H9 (cell line): Measurements from ENCODE around the gene SPATS2. TPM values are rescaled to one million over a fixed set of nuclear protein-coding genes. Genes with fewer than 3 reads are reported as not detected.

Experiments used
- DNase-seq: peaks from one replicate; pipeline ENCODE4 v3.0.0-alpha.2; 2017
- H2AFZ ChIP-seq: one replicate; pipeline ENCODE4 v1.6.1; 2013; ENCODE audit warnings: mild to moderate bottlenecking, low read length, control low read depth, moderate library complexity
- H2AK5ac ChIP-seq: 2 replicates; pipeline ENCODE4 v1.6.1; 2013; ENCODE audit warnings: low read length, control low read depth, mixed read lengths; ENCODE audit not compliant: insufficient read length
- H2BK120ac ChIP-seq: one replicate; pipeline ENCODE4 v1.6.1; 2013; ENCODE audit warnings: low read depth, mild to moderate bottlenecking, low read length, control low read depth, inconsistent platforms; ENCODE audit not compliant: poor library complexity, severe bottlenecking
- H2BK12ac ChIP-seq: 2 replicates; pipeline ENCODE4 v1.6.1; 2013; ENCODE audit warnings: low read length, control low read depth, mixed read lengths, low read depth; ENCODE audit not compliant: insufficient read length
- H2BK15ac ChIP-seq: 2 replicates; pipeline ENCODE4 v1.6.1; 2013; ENCODE audit warnings: low read depth, low read length, control low read depth
- H2BK20ac ChIP-seq: one replicate; pipeline ENCODE4 v1.6.1; 2013; ENCODE audit warnings: low read depth, mild to moderate bottlenecking, low read length, control low read depth, inconsistent platforms; ENCODE audit not compliant: poor library complexity, severe bottlenecking
- H2BK5ac ChIP-seq: 2 replicates; pipeline ENCODE4 v1.6.1; 2013; ENCODE audit warnings: low read length, control low read depth, mixed read lengths; ENCODE audit not compliant: insufficient read length
- H3K14ac ChIP-seq: 2 replicates; pipeline ENCODE4 v1.6.1; 2013; ENCODE audit warnings: low read length, control low read depth; ENCODE audit not compliant: insufficient read depth
- H3K18ac ChIP-seq: 2 replicates; pipeline ENCODE4 v1.6.1; 2013; ENCODE audit warnings: low read depth, mild to moderate bottlenecking, mixed read lengths, low read length, control low read depth; ENCODE audit not compliant: insufficient read length
- H3K23ac ChIP-seq: 2 replicates; pipeline ENCODE4 v1.6.1; 2013; ENCODE audit warnings: low read length, control low read depth, mixed read lengths, low read depth; ENCODE audit not compliant: insufficient read length
- H3K23me2 ChIP-seq: 2 replicates; pipeline ENCODE4 v1.6.1; 2013; ENCODE audit warnings: low read depth, mild to moderate bottlenecking, mixed read lengths, low read length, control low read depth; ENCODE audit not compliant: insufficient read length, poor library complexity, severe bottlenecking
- H3K27ac ChIP-seq: 2 replicates; pipeline ENCODE4 v1.5.1; 2013; ENCODE audit warnings: low read length, control low read depth, mixed read lengths, low read depth; ENCODE audit not compliant: insufficient read length
- H3K27me3 ChIP-seq: 2 replicates; pipeline ENCODE4 v1.6.1; 2013; ENCODE audit warnings: low read length, control low read depth, inconsistent platforms; ENCODE audit not compliant: insufficient read depth
- H3K4ac ChIP-seq: 2 replicates; pipeline ENCODE4 v1.6.1; 2013; ENCODE audit warnings: low read depth, mild to moderate bottlenecking, control low read depth, inconsistent platforms, low read length, moderate library complexity
- H3K4me1 ChIP-seq: 2 replicates; pipeline ENCODE4 v1.6.1; 2013; ENCODE audit warnings: low read length, control low read depth, inconsistent platforms; ENCODE audit not compliant: insufficient read depth
- H3K4me2 ChIP-seq: 2 replicates; pipeline ENCODE4 v1.6.1; 2013; ENCODE audit warnings: low read length, control low read depth, mixed read lengths; ENCODE audit not compliant: insufficient read length, insufficient read depth
- H3K56ac ChIP-seq: 2 replicates; pipeline ENCODE4 v1.6.1; 2013; ENCODE audit warnings: low read depth, mild to moderate bottlenecking, mixed read lengths, low read length, control low read depth; ENCODE audit not compliant: insufficient read length
- H3K79me1 ChIP-seq: 2 replicates; pipeline ENCODE4 v1.6.1; 2013; ENCODE audit warnings: low read depth, mild to moderate bottlenecking, moderate library complexity, low read length, control low read depth, inconsistent platforms; ENCODE audit not compliant: insufficient read depth, poor library complexity, severe bottlenecking
- H3K79me2 ChIP-seq: 2 replicates; pipeline ENCODE4 v1.6.1; 2013; ENCODE audit warnings: low read length, control low read depth, inconsistent platforms; ENCODE audit not compliant: insufficient read depth
- H3K9ac ChIP-seq: 2 replicates; pipeline ENCODE4 v1.6.1; 2013; ENCODE audit warnings: low read length, control low read depth, mixed read lengths; ENCODE audit not compliant: insufficient read length; ENCODE audit errors: extremely low read depth
- H3K9me3 ChIP-seq: one replicate; pipeline ENCODE4 v1.6.1; 2013; ENCODE audit warnings: low read depth, low read length, inconsistent platforms; ENCODE audit not compliant: control insufficient read depth
- H3T11ph ChIP-seq: one replicate; pipeline ENCODE4 v1.6.1; 2013; ENCODE audit warnings: mild to moderate bottlenecking, low read length, control low read depth, inconsistent platforms
- H4K20me1 ChIP-seq: one replicate; pipeline ENCODE4 v1.6.1; 2013; ENCODE audit not compliant: control insufficient read depth, insufficient read length, insufficient read depth
- H4K5ac ChIP-seq: 2 replicates; pipeline ENCODE4 v1.6.1; 2013; ENCODE audit warnings: low read depth, mild to moderate bottlenecking, mixed read lengths, low read length, control low read depth; ENCODE audit not compliant: insufficient read length
- H4K8ac ChIP-seq: replicated peaks from 2 replicates; pipeline ENCODE4 v1.6.1; 2013; ENCODE audit warnings: low read length, control low read depth, mixed read lengths, low read depth; ENCODE audit not compliant: insufficient read length
- H4K91ac ChIP-seq: 2 replicates; pipeline ENCODE4 v1.6.1; 2013; ENCODE audit warnings: low read depth, mild to moderate bottlenecking, moderate library complexity, mixed read lengths, low read length, control low read depth; ENCODE audit not compliant: insufficient read length
- H3K27ac Mint-ChIP-seq, 3 experiments: 2 replicates in 2 of 3; 3 replicates in 1 of 3; pipeline ENCODE4 v1.8.0; 2020 to 2021; ENCODE audit warnings: mixed read lengths in 3 of 3, mild to moderate bottlenecking in 1 of 3, moderate library complexity in 1 of 3
- H3K27me3 Mint-ChIP-seq: 2 replicates; pipeline ENCODE4 v1.8.0; 2021; ENCODE audit warnings: low read depth, mild to moderate bottlenecking, moderate library complexity, mixed read lengths
- H3K36me3 Mint-ChIP-seq, 3 experiments: 2 replicates in 2 of 3; 3 replicates in 1 of 3; pipeline ENCODE4 v1.8.0; 2020 to 2021; ENCODE audit warnings: low read depth in 3 of 3, mixed read lengths in 3 of 3; ENCODE audit not compliant: insufficient read depth in 1 of 3
- H3K4me1 Mint-ChIP-seq, 2 experiments: 2 replicates each; pipeline ENCODE4 v1.8.0; 2020; ENCODE audit warnings: mixed read lengths in 2 of 2
- H3K4me3 Mint-ChIP-seq, 2 experiments: 2 replicates in 1 of 2; 3 replicates in 1 of 2; pipeline ENCODE4 v1.8.0; 2020 to 2021; ENCODE audit warnings: mild to moderate bottlenecking in 2 of 2, mixed read lengths in 2 of 2, moderate library complexity in 1 of 2
- H3K9me3 Mint-ChIP-seq, 2 experiments: 2 replicates in 1 of 2; 3 replicates in 1 of 2; pipeline ENCODE4 v1.8.0; 2020; ENCODE audit warnings: mild to moderate bottlenecking in 2 of 2, mixed read lengths in 2 of 2, moderate library complexity in 1 of 2
- WGBS: extraction: QIAGEN DNeasy Blood & Tissue Kit; methylation state at CpG from one replicate; pipeline ENCODE4 v1.1.7; 2013; ENCODE audit warnings: missing lambda C conversion rate, low lambda C conversion rate, mixed read lengths; ENCODE audit not compliant: insufficient read length; ENCODE audit errors: extremely low coverage; 5-methylcytosine and 5-hydroxymethylcytosine counted together
- total RNA-seq: library from RNA; stranded (reverse); gene quantifications from 2 replicates; pipeline ENCODE4 v1.2.1, GENCODE V29; 2021
- TF ChIP-seq, protein P1 (sequence below): fragments of 200-600 bp; sonication (generic); conservative IDR thresholded peaks from 3 replicates; pipeline ENCODE4 v1.8.0; 2021; ENCODE audit warnings: antibody characterized with exemption, mild to moderate bottlenecking

SPATS2 gene
- total RNA-seq, 1 experiment from 2014 or later = 17.1 TPM

DNA sequence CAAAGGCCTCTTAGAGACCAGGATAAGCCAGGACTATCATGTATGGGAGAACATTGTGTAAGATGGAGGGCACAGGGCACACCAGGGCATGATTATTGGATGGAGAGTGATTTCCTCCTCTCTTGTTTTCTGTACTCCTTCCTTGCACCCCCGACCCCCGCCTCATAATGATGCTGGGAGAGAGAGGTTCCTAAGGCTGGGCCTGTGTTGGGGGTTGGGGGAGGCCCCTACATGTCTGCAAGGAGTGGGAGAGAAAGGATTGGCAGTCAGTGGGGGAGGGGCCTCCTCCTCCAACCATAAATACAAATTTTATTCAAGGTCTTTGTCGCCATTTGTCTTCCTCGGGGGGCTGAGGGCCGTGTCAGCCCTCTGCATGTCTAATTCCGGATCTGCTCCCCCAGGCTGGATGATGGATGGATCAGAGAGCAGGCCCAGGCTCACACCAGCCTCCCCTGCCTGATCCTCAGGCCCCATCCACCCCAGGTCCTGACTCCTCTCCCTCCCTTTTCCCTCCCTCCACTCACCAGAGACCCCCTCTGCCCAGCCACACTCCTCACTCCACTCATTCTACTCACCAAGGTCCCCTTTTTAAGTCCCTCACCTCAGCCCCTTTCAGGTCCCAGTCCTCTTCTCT lies 28.3 kb upstream of the SPATS2 start:
- Histone ChIP-seq H2BK120ac (no peak overlapping the region), H3K9me3 (no peaks in the 10 kb centered on the region), H3K9ac (no peak overlapping the region), H3K4me2 (no peak overlapping the region), H3K4me1 (peaks cover 7% of the 10 kb centered on the region; the same call in 1 of the 2 replicates), H3T11ph (no peak overlapping the region), H3K23ac (no peak overlapping the region), H3K27me3 (peaks cover 81% of the 10 kb centered on the region), H4K5ac (no peak overlapping the region), H3K23me2 (peaks cover 24% of the 10 kb centered on the region), H2BK15ac (no peak overlapping the region), H2BK5ac (no peak overlapping the region), H2AFZ (no peak overlapping the region), H3K56ac (no peak overlapping the region), H3K79me2 (no peaks in the 10 kb centered on the region), H3K27ac (no peak overlapping the region), H4K20me1 (peaks cover 3% of the 10 kb centered on the region), H3K79me1 (no peaks in the 10 kb centered on the region), H4K91ac (no peak overlapping the region), H3K18ac (no peak overlapping the region), H4K8ac (no peak overlapping the region), H2BK12ac (no peak overlapping the region), H3K14ac (no peak overlapping the region), H2BK20ac (no peak overlapping the region), H2AK5ac (no peak overlapping the region), H3K4ac (no peak overlapping the region)
- no CpG with 5 or more reads among the region's 6 CpGs for WGBS
- Mint-ChIP-seq H3K4me1 (peaks cover 46 to 53% of the 10 kb centered on the region in 2 experiments), H3K27me3 (peaks cover 97% of the 10 kb centered on the region), H3K27ac (no peak overlapping the region), H3K36me3 (peaks cover 0 to 1% (median 0%) of the 10 kb centered on the region in 3 experiments; a peak in 2 of 7 replicates), H3K9me3 (peaks cover 1 to 3% of the 10 kb centered on the region in 2 experiments; a peak in 3 of 5 replicates), H3K4me3 (peak overlapping the region in 1 of 2 experiments; percentile 61; a peak in 2 of 5 replicates)
- TF ChIP-seq, protein P1, sequence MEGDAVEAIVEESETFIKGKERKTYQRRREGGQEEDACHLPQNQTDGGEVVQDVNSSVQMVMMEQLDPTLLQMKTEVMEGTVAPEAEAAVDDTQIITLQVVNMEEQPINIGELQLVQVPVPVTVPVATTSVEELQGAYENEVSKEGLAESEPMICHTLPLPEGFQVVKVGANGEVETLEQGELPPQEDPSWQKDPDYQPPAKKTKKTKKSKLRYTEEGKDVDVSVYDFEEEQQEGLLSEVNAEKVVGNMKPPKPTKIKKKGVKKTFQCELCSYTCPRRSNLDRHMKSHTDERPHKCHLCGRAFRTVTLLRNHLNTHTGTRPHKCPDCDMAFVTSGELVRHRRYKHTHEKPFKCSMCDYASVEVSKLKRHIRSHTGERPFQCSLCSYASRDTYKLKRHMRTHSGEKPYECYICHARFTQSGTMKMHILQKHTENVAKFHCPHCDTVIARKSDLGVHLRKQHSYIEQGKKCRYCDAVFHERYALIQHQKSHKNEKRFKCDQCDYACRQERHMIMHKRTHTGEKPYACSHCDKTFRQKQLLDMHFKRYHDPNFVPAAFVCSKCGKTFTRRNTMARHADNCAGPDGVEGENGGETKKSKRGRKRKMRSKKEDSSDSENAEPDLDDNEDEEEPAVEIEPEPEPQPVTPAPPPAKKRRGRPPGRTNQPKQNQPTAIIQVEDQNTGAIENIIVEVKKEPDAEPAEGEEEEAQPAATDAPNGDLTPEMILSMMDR = no peak
- no peak for DNase-seq
